Measurements from ENCODE around the gene SPIRE1. TPM values are rescaled to one million over a fixed set of nuclear protein-coding genes. Genes with fewer than 3 reads are reported as not detected.
A peak's percentile ranks its signal among the peaks of the same experiment; 100 is the strongest.

The SPIRE1 gene
- 7.0 TPM for polyA plus RNA-seq (2013)

DNA sequence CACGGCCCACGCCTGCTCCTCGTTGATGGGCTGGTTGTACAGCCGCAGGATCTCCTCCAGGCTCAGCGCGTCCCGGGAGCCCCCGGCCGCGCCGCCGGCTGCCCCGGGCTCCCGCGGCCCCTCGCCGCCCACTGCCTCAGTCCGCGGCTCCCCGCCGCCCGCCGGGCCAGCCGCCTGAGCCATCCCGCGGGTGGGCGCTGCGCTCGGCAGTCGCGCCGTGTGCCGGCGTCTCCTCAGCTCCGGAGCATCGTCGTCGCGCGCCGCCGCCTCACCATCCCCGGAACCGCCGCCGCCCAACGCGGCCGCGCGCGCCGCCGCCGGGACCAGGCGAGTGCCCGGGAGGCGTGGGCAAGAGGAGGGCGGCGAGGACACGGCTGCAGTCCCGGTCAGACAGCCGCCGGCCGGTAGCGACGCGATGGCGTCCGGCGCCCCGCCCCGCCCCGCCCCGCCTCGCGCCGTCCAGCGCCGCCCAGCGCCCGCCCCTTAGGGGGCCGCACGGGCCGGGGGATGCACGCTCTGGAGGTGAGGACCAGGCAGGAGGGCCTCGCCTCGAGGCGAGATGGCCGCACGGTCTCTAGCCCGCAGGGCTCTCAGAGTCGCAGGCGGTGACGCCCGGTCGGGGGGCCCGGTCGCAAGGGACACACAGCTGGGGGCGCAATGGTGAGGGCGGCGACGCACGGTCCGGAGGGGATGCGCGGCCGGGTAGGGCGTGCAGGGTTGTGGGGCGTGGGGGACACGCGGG, at the start of gene SPIRE1:
SPIRE1 (minus strand) TSS at position 424 of the 742 bp plus-strand sequence; CDS start at position 183, 241 bp downstream.
- Histone ChIP-seq H3K27ac (ENCODE audit: insufficient read depth in 1 of 2, low read depth in 1 of 2, low read length in 2 of 2, poor library complexity in 1 of 2, severe bottlenecking in 2 of 2) (peak within 1 kb of the TSS in 1 of 2 experiments; percentile 44), H3K4me1 (ENCODE audit: control extremely low read depth in 1 of 4, control insufficient read depth in 4 of 4, insufficient read depth in 4 of 4, low read length in 3 of 4) (peaks cover 4 to 27% (median 12%) of the 10 kb centered on the region in 4 experiments), H3K4me3 (ENCODE audit: control insufficient read depth in 1 of 7, extremely low read depth in 1 of 7, insufficient read depth in 4 of 7, low read depth in 2 of 7, low read length in 6 of 7) (peak within 1 kb of the TSS; percentile 60 to 82 (median 71)), H3K9me3 (ENCODE audit: control extremely low read depth in 1 of 5, control insufficient read depth in 4 of 5, insufficient read depth in 2 of 5, low read depth in 1 of 5, low read length in 4 of 5) (no peaks in the 10 kb centered on the region), H3K36me3 (ENCODE audit: control insufficient read depth in 4 of 4, insufficient read depth in 4 of 4, low read length in 3 of 4) (peaks cover 0 to 3% (median 0%) of the 10 kb centered on the region in 4 experiments), H3K27me3 (replicated peaks in 2 of 5; ENCODE audit: control insufficient read depth in 4 of 5, insufficient read depth in 5 of 5, low read length in 4 of 5) (peaks cover 0 to 2% (median 0%) of the 10 kb centered on the region in 5 experiments)
- peak; percentile 18 to 62 (median 45) for DNase-seq
- ChIA-PET POLR2A (no interaction called here), CTCF (interaction anchor here (1.1 to 9.1 kb wide), 4 partner anchors 118 to 265 kb away, joined by 3 to 111 read pairs (median 24); no protein-coding TSS in a partner anchor)
- WGBS (ENCODE audit: insufficient coverage): 0% methylated on average over 93 of the region's 112 CpGs

- WGBS (ENCODE audit: insufficient coverage): 0% methylated on average over 2 of the region's 2 CpGs
- Histone ChIP-seq H3K4me3 (ENCODE audit: control insufficient read depth in 1 of 7, extremely low read depth in 1 of 7, insufficient read depth in 4 of 7, low read depth in 2 of 7, low read length in 6 of 7) (peak overlapping the region in 6 of 7 experiments; percentile 78 to 100 (median 97)), H3K27ac (ENCODE audit: insufficient read depth in 1 of 2, low read depth in 1 of 2, low read length in 2 of 2, poor library complexity in 1 of 2, severe bottlenecking in 2 of 2) (peak overlapping the region; percentile 99), H3K36me3 (ENCODE audit: control insufficient read depth in 4 of 4, insufficient read depth in 4 of 4, low read length in 3 of 4) (peaks cover 2 to 30% (median 23%) of the 10 kb centered on the region in 4 experiments), H3K27me3 (replicated peaks in 2 of 5; ENCODE audit: control insufficient read depth in 4 of 5, insufficient read depth in 5 of 5, low read length in 4 of 5) (no peaks in the 10 kb centered on the region), H3K9me3 (ENCODE audit: control extremely low read depth in 1 of 5, control insufficient read depth in 4 of 5, insufficient read depth in 2 of 5, low read depth in 1 of 5, low read length in 4 of 5) (no peaks in the 10 kb centered on the region), H3K4me1 (ENCODE audit: control extremely low read depth in 1 of 4, control insufficient read depth in 4 of 4, insufficient read depth in 4 of 4, low read length in 3 of 4) (peaks cover 5 to 26% (median 20%) of the 10 kb centered on the region in 4 experiments)
- DNase-seq: peak in 2 of 3 donors; percentile 32 to 42
- POLR2A ChIA-PET: no interaction called here
- CTCF ChIA-PET: interaction anchor here (1.1 to 1.5 kb wide), 3 partner anchors 15 to 231 kb away, joined by 3 to 5 read pairs (median 3); no protein-coding TSS in a partner anchor
These were observed 45.8 kb upstream of the SPIRE1 start for GRCh38 chr18:12703664-12704063.

- Histone ChIP-seq H3K27me3 (replicated peaks in 2 of 5; ENCODE audit: control insufficient read depth in 4 of 5, insufficient read depth in 5 of 5, low read length in 4 of 5) (no peaks in the 10 kb centered on the region), H3K4me1 (ENCODE audit: control extremely low read depth in 1 of 4, control insufficient read depth in 4 of 4, insufficient read depth in 4 of 4, low read length in 3 of 4) (peaks cover 5 to 26% (median 20%) of the 10 kb centered on the region in 4 experiments), H3K9me3 (ENCODE audit: control extremely low read depth in 1 of 5, control insufficient read depth in 4 of 5, insufficient read depth in 2 of 5, low read depth in 1 of 5, low read length in 4 of 5) (no peaks in the 10 kb centered on the region), H3K36me3 (ENCODE audit: control insufficient read depth in 4 of 4, insufficient read depth in 4 of 4, low read length in 3 of 4) (peaks cover 2 to 25% (median 21%) of the 10 kb centered on the region in 4 experiments), H3K27ac (ENCODE audit: insufficient read depth in 1 of 2, low read depth in 1 of 2, low read length in 2 of 2, poor library complexity in 1 of 2, severe bottlenecking in 2 of 2) (peak overlapping the region; percentile 99), H3K4me3 (ENCODE audit: control insufficient read depth in 1 of 7, extremely low read depth in 1 of 7, insufficient read depth in 4 of 7, low read depth in 2 of 7, low read length in 6 of 7) (peak overlapping the region; percentile 78 to 100 (median 97))
- no peak for DNase-seq
- ChIA-PET POLR2A (no interaction called here), CTCF (interaction anchor here (1.3 to 1.5 kb wide), 5 partner anchors 16 to 231 kb away, joined by 3 to 6 read pairs (median 3); no protein-coding TSS in a partner anchor)
- WGBS (ENCODE audit: insufficient coverage): 0% methylated on average over 25 of the region's 28 CpGs
These were observed 45.2 kb upstream of the SPIRE1 start for GRCh38 chr18:12703096-12703567.

DNA sequence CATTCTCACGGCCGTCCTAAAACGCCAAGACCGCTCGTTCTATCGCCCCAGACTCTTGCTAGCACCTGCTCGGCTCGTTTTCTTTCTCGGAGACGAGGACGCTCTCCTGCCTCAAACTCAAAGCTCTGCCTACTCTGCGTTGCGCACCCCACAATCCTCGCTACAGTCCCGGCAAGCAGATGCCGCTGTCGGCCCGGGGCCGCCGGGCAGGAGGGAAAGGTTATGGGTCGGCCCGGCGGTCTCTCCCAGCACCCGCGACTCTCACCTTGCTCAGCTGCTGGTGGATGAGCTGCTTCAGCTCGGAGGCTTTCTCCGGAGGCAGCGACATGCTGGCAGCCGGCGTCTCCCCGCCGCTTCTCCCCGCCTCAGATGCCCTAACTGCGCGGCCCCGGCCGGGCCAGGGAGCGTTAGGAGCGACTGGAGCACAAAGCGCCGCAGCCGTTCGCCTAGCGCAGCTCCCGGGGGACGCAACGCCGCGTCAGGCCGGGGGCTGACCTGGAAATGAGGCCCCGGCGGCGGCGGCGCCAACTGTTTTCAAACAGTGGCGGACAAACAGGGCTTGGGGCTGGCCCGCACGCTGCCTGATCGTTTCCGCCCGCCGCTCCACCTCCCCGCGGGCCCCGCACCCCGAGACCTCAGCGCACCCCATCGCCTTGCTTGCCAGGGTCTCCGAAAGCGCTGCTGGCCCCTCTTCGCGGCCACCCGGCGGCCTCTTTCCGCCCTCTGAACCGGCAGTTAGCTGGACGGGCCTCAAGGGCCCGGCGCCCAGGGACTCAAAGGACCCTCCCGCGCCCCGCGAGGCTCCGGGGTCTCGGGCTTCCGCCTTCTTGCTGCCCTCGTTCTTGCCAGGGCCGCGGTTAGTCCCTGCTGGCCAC, 44.6 kb upstream of the SPIRE1 start, which contains the start of the genes CEP76 and PSMG2:
CEP76 (minus strand) TSS at position 503 of the 875 bp plus-strand sequence; CDS start at position 328, 175 bp downstream.
PSMG2 (plus strand) TSS at position 822 of the 875 bp plus-strand sequence. CDS start 66 bp downstream, outside the sequence.
- under 1% methylated on average over 81 of the region's 89 CpGs for WGBS (ENCODE audit: insufficient coverage)
- Histone ChIP-seq H3K4me3 (ENCODE audit: control insufficient read depth in 1 of 7, extremely low read depth in 1 of 7, insufficient read depth in 4 of 7, low read depth in 2 of 7, low read length in 6 of 7) (peak within 1 kb of the TSS; percentile 78 to 100 (median 97)), H3K36me3 (ENCODE audit: control insufficient read depth in 4 of 4, insufficient read depth in 4 of 4, low read length in 3 of 4) (peaks cover 0 to 23% (median 15%) of the 10 kb centered on the region in 4 experiments), H3K9me3 (ENCODE audit: control extremely low read depth in 1 of 5, control insufficient read depth in 4 of 5, insufficient read depth in 2 of 5, low read depth in 1 of 5, low read length in 4 of 5) (no peaks in the 10 kb centered on the region), H3K27ac (ENCODE audit: insufficient read depth in 1 of 2, low read depth in 1 of 2, low read length in 2 of 2, poor library complexity in 1 of 2, severe bottlenecking in 2 of 2) (peak within 1 kb of the TSS; percentile 99), H3K4me1 (ENCODE audit: control extremely low read depth in 1 of 4, control insufficient read depth in 4 of 4, insufficient read depth in 4 of 4, low read length in 3 of 4) (peaks cover 5 to 26% (median 20%) of the 10 kb centered on the region in 4 experiments), H3K27me3 (replicated peaks in 2 of 5; ENCODE audit: control insufficient read depth in 4 of 5, insufficient read depth in 5 of 5, low read length in 4 of 5) (no peaks in the 10 kb centered on the region)
- peak; percentile 90 to 95 (median 92) for DNase-seq
- CTCF ChIA-PET: interaction anchor here (0.5 to 1.5 kb wide), 7 partner anchors 17 to 371 kb away, joined by 3 to 6 read pairs (median 3); no protein-coding TSS in a partner anchor
- POLR2A ChIA-PET: interaction anchor here (0.6 to 0.7 kb wide), 4 partner anchors 23 to 325 kb away, joined by 3 to 4 read pairs (median 3); no protein-coding TSS in a partner anchor

DNA sequence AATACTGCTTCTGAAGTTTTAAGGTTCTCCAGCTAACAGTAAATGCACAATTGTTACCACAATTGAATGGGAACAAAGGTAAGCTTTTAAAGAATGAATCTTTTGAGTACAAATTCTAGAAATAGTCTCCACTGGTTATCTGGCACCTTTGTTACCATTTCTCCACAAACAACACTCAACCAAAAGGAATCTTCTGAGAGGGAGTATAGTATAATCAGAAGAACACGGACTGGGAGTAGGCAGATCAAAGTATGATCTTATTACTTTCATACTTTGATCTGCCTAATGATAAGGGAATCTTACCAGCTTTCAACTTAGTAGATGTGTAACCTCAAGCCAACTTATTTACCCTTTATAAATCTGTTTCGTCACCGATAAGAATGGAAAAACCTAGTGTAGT, 43.3 kb upstream of the SPIRE1 start:
- Histone ChIP-seq H3K4me1 (ENCODE audit: control extremely low read depth in 1 of 4, control insufficient read depth in 4 of 4, insufficient read depth in 4 of 4, low read length in 3 of 4) (peaks cover 5 to 26% (median 20%) of the 10 kb centered on the region in 4 experiments), H3K36me3 (ENCODE audit: control insufficient read depth in 4 of 4, insufficient read depth in 4 of 4, low read length in 3 of 4) (peaks cover 3 to 18% (median 12%) of the 10 kb centered on the region in 4 experiments), H3K9me3 (ENCODE audit: control extremely low read depth in 1 of 5, control insufficient read depth in 4 of 5, insufficient read depth in 2 of 5, low read depth in 1 of 5, low read length in 4 of 5) (no peaks in the 10 kb centered on the region), H3K4me3 (ENCODE audit: control insufficient read depth in 1 of 7, extremely low read depth in 1 of 7, insufficient read depth in 4 of 7, low read depth in 2 of 7, low read length in 6 of 7) (peak overlapping the region in 5 of 7 experiments; percentile 78 to 100 (median 97)), H3K27ac (ENCODE audit: insufficient read depth in 1 of 2, low read depth in 1 of 2, low read length in 2 of 2, poor library complexity in 1 of 2, severe bottlenecking in 2 of 2) (no peak overlapping the region), H3K27me3 (replicated peaks in 2 of 5; ENCODE audit: control insufficient read depth in 4 of 5, insufficient read depth in 5 of 5, low read length in 4 of 5) (no peaks in the 10 kb centered on the region)
- DNase-seq: no peak
- POLR2A ChIA-PET: interaction anchor here (0.8 kb wide), 1 partner anchor 183 kb away, joined by 4 read pairs; no protein-coding TSS in a partner anchor
- CTCF ChIA-PET: interaction anchor here (1.1 kb wide), 1 partner anchor 15 kb away, joined by 3 read pairs; no protein-coding TSS in a partner anchor
- WGBS (ENCODE audit: insufficient coverage): no CpG with 5 or more reads among the region's 3 CpGs

GRCh38 chr18:12699747-12700146, 41.8 kb upstream of the SPIRE1 start:
- WGBS (ENCODE audit: insufficient coverage): no CpG with 5 or more reads among the region's 2 CpGs
- POLR2A ChIA-PET: no interaction called here
- CTCF ChIA-PET: no interaction called here
- Histone ChIP-seq H3K36me3 (ENCODE audit: control insufficient read depth in 4 of 4, insufficient read depth in 4 of 4, low read length in 3 of 4) (peaks cover 3 to 21% (median 7%) of the 10 kb centered on the region in 4 experiments), H3K9me3 (ENCODE audit: control extremely low read depth in 1 of 5, control insufficient read depth in 4 of 5, insufficient read depth in 2 of 5, low read depth in 1 of 5, low read length in 4 of 5) (no peaks in the 10 kb centered on the region), H3K27me3 (replicated peaks in 2 of 5; ENCODE audit: control insufficient read depth in 4 of 5, insufficient read depth in 5 of 5, low read length in 4 of 5) (no peaks in the 10 kb centered on the region), H3K4me1 (ENCODE audit: control extremely low read depth in 1 of 4, control insufficient read depth in 4 of 4, insufficient read depth in 4 of 4, low read length in 3 of 4) (peaks cover 5 to 25% (median 20%) of the 10 kb centered on the region in 4 experiments), H3K27ac (ENCODE audit: insufficient read depth in 1 of 2, low read depth in 1 of 2, low read length in 2 of 2, poor library complexity in 1 of 2, severe bottlenecking in 2 of 2) (no peak overlapping the region), H3K4me3 (ENCODE audit: control insufficient read depth in 1 of 7, extremely low read depth in 1 of 7, insufficient read depth in 4 of 7, low read depth in 2 of 7, low read length in 6 of 7) (no peak overlapping the region)
- DNase-seq: no peak

Measured in common myeloid progenitor, CD34-positive (primary cell).